Cerebellar cortex (tissue), 1 donor: ENCODE measurements around the gene DEPDC5.
A peak's percentile ranks its signal among the peaks of the same experiment; 100 is the strongest.
"Not testable (repeated sequence)": the region's sequence is repeated elsewhere in the genome, so short reads cannot be mapped to it uniquely, and the experiment has no call there.

Source experiments
- DNase-seq: peaks from one replicate; pipeline ENCODE4 v3.0.0-alpha.2; 2015; ENCODE audit warnings: low spot score

Gene DEPDC5

DNA sequence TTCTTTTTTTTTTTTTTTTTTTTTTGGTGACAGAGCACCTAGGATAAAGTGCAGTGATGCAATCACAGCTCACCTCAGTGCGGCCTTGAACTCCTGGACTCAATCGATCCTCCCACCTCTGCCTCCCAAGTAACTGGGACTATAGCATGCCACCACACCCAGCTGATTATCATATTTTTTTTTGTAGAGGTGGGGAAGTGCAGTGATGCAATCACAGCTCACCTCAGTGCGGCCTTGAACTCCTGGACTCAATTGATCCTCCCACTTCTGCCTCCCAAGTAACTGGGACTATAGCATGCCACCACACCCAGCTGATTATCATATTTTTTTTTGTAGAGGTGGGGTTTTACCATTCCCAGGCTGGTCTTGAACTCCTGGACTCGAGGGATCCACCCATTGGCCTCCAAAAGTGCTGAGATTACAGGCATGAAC, 61.6 kb downstream of the DEPDC5 start:
- not testable (repeated sequence) for DNase-seq

DNA sequence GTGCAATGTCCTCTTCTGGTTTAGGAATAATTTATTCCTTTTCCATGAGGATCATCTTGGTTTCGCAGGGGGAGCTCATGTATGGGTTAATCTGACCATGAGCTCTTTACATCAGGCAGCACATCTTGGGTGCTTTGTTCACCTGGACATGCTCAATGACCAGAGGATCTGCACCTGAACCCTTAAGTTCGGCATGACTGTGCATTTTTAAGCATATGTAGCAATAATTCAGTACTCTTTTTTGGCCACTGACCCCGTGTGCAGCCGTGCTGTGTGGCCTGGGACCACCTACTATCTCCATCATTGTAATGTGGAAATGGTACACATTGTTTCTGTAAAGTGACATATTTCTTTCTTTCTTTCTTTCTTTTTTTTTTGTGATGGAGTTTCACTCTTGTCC, 62.9 kb downstream of the DEPDC5 start:
- no peak for DNase-seq

- no peak for DNase-seq
These were observed 64.9 kb downstream of the DEPDC5 start for GRCh38 chr22:31818481-31819392.

DNA sequence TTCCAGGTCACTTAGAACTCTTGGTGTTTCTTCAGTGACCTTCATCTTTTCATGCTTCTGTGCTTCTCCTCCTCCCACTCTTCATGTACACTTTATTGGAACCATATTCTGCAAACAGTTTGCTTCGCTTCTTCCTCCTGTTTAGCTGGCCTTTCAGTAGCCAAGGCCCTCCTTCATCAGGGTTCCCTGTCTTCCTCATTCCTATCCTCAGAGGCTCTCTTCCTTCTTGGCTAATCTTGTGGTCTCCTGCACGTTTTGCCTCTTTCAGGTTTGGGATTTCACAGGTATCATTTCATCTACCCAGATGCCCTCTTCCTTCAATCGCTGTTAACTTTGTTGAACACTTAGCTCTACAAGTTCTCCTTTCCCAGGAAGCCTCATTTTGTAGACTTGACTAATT, 66.8 kb downstream of the DEPDC5 start:
- DNase-seq: no peak

DNA sequence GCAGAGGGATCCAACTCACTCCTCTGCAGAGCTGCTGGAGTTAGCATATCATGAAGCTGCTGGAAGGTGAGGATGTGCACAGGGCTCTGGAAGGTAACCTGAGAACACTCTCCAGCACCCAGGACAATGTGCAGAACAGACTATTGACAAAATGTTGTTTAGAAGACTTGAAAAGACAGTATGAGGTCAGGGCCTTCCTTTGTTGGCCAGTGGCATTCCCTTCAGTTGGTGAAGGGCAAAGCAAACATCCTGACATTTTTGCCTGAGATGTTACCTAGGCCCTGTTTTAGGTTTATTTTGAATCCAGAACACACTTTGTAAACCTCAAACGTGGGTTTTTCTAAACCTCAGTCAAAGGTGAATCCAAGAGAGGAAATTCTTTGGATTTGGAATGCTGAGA, 67.8 kb downstream of the DEPDC5 start:
- no peak for DNase-seq

- no peak for DNase-seq
These were observed 68.7 kb downstream of the DEPDC5 start for GRCh38 chr22:31822523-31822922.

GRCh38 chr22:31825513-31825912, 71.7 kb downstream of the DEPDC5 start:
- DNase-seq: no peak

DNA sequence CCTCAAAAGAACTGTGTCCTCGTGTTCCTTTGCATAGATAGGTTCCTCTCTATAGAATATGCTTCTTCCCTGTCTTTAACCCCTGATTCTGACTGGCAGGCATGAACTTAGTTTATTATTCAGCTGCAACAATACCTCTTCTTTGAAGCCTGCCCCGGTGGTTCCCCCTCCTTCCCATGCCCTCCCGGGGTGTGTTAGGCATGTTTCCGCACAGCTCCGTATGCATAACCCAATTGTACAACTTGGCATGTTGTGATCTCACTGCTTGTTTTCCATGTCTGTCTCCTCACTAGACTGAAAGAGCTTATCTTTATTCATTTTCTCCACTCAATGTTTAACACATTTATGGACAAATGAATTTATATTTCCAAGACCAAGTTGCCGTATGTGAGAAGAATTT, 72.6 kb downstream of the DEPDC5 start:
- DNase-seq: peak; percentile 50

DNA sequence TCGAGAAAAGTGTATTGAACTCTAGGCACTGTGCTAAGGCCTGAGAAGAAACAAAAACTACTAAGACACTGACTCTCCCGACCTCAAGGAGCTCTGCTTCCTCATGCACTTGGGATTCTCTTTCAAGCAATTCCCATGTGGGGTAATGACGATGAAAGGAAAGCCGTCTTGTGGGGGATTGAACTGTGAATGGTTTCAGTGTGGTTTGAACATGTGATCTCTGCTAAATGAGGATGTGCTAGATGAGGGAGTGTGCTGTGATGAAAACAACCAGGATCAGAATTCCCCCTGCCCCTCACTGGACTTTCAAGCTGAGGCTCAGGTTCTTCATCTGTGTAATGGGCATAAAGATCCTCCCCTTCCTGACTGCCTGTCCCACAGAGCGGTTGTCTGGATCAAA, 74.9 kb downstream of the DEPDC5 start:
- no peak for DNase-seq

DNA sequence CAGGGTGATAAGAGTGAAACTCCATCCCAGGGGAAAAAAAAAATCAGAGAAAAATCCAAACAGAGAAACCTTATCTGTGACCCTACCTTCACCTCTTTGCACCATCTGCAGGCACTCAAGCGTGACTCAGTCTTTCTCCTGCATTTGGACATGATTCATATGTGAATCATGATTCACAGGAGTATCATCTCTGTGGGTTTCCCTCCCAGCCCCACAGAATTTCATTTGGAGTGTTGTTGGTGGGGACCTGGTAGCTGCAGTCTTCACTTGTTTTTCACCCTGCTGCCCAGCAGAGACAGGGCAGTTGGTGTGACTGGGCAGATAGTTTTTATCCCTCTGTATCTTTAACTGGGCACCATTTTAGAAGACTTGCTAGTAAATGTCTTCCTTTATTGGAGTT, 75.7 kb downstream of the DEPDC5 start:
- DNase-seq: no peak

GRCh38 chr22:31830721-31831070, 76.9 kb downstream of the DEPDC5 start:
- DNase-seq: no peak

- no peak for DNase-seq
These were observed 80.1 kb downstream of the DEPDC5 start for GRCh38 chr22:31833930-31834329.

DNA sequence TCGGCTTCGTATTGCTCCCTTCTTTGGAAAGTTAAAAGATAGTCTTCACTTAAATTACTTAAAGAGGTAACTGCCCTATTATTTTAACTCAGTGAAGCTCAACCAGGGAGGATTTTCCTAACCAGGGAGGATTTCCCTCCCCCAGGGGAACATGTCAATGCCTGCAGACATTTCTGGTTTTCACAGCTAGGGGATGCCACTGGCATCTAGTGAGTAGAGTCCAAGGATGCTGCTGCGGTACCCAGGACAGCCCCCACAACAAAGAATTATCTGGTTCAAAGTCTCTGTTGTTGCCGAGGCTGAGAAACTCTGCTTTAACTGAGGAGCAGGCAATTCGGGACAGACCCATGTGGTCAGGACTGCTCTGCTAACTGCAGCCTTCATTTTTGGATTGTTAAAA, 82.2 kb downstream of the DEPDC5 start:
- no peak for DNase-seq

DNA sequence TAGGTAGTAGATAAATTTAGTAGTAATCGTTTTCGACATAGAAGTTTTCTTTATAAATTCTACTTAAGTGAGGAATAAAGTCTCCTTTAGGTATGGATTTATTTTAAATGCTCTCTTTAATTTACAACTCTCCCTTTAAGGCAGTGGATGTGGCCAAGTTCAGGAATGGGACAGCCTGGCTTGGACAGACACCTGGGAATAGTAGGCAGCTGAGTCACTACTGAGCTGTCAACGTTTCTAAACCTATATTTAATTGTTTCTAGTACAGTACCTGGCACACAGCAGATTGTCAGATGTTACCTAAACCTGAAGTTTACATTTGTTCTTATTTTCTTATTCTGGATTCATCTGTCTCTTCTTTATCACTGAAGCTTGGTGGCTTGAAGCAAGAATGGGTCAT, 85.1 kb downstream of the DEPDC5 start:
- DNase-seq: no peak

DNA sequence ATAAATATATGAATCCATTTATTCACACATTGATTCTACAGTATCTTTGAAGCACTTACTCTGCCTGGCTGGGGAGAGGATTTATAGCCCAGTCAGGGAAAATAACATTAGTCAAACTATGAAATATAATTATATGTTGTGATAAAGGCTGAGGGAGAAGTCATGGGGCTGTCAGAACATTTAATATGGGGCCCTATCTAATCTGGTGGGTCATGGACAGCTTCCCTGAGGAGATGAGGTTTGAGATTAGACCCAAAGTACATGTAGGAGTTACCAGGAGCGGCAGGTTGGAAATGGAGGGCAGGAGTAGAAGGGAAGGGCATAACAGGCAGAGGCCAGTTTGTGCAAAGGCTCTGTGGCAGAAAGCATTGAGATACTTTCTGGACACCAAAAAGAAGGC, 86.2 kb downstream of the DEPDC5 start:
- no peak for DNase-seq

GRCh38 chr22:31840585-31840984, 86.8 kb downstream of the DEPDC5 start:
- no peak for DNase-seq

GRCh38 chr22:31841078-31841827, 87.4 kb downstream of the DEPDC5 start:
- DNase-seq: no peak

- no peak for DNase-seq
These were observed 89.7 kb downstream of the DEPDC5 start for GRCh38 chr22:31843526-31843925.

- DNase-seq: no peak
These were observed 91.1 kb downstream of the DEPDC5 start for GRCh38 chr22:31844941-31845340.

DNA sequence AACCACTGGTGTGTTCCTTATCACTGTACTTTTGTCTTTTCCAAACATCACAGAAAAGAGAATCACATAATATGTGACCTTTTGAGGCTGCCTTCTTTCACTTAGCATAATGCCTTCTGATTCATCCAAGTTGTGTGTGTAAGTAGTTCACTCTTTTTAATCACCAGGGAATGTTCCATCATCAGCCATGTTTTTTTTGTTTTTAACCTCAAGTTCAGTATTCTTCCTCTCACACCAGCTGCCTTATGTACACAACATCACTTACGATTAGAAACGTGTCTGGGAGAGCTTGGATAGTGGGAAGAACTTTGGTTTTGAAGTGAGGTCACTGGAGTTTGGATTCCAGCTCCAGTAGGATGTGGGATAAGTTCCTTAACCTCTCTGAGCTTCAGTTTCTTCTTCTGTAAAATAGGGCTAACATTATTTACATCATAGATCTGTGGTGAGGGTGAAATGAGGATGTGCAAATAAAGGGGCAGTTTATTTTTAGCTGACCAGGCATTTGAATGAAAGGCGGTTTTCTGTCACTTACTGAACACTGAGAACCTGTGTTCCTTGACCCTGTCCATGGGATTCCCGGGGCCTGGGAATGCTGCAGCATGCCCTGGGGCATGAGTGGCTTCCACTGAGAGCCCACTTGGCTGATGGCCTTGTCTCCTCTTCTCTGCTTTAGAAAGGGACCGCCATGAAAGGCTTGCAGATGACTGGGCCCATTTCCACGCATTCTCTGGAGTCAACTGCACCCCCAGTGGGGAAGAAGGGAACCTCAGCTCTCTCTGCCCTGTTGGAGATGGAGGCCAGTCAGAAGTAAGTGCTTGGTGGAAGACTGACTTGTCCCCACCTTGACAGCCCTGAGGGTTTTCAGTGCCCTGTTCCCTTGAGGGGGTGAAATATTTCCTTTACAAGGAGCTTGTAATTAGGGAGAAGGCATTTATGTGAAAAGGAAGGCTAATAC, 92.6 kb downstream of the DEPDC5 start:
- no peak for DNase-seq

GRCh38 chr22:31848411-31848810, 94.6 kb downstream of the DEPDC5 start:
- no peak for DNase-seq

- DNase-seq: no peak
These were observed 96.3 kb downstream of the DEPDC5 start for GRCh38 chr22:31850135-31850534.
